Fibroblast of lung (primary cell): ENCODE measurements around the gene PLEKHG4B. TPM values are rescaled to one million over a fixed set of nuclear protein-coding genes. Genes with fewer than 3 reads are reported as not detected.

Experiments
- DNase-seq, 2 donors: peaks; one replicate each; pipeline versions ENCODE4 v3.0.0 to v3.0.0-alpha.2; 2010; ENCODE audit warnings: low read depth in 2 of 2
- H2AFZ ChIP-seq: 2 replicates; pipeline ENCODE4 v1.5.1; 2012; ENCODE audit warnings: low read length, control low read depth, inconsistent platforms
- H3K27ac ChIP-seq: 2 replicates; pipeline ENCODE4 v1.5.1; 2011; ENCODE audit warnings: low read length, control low read depth; ENCODE audit not compliant: insufficient read depth
- H3K27me3 ChIP-seq: 2 replicates; pipeline ENCODE4 v1.5.1; 2011; ENCODE audit warnings: mild to moderate bottlenecking, low read length; ENCODE audit not compliant: control insufficient read depth, insufficient read depth
- H3K36me3 ChIP-seq: 2 replicates; pipeline ENCODE4 v1.5.1; 2011; ENCODE audit warnings: low read length; ENCODE audit not compliant: control insufficient read depth, insufficient read depth
- H3K4me1 ChIP-seq: 2 replicates; pipeline ENCODE4 v1.5.1; 2011; ENCODE audit warnings: low read length; ENCODE audit not compliant: control insufficient read depth, insufficient read depth; ENCODE audit errors: extremely low read depth
- H3K4me2 ChIP-seq: 2 replicates; pipeline ENCODE4 v1.5.1; 2011; ENCODE audit warnings: low read length, control low read depth; ENCODE audit not compliant: insufficient read depth; ENCODE audit errors: extremely low read depth
- H3K4me3 ChIP-seq, 4 experiments: fragments of 200-600 bp in 1 of 4; sonication (generic) in 1 of 4; replicated peaks in 1 of 4; 2 replicates each; pipeline ENCODE4 v1.5.1; 2011 to 2016; ENCODE audit warnings: low read length in 4 of 4, low read depth in 3 of 4, mild to moderate bottlenecking in 3 of 4, control low read depth in 2 of 4, inconsistent platforms in 1 of 4, mixed read lengths in 1 of 4; ENCODE audit not compliant: insufficient read depth in 1 of 4; ENCODE audit errors: control extremely low read depth in 1 of 4
- H3K79me2 ChIP-seq: 2 replicates; pipeline ENCODE4 v1.5.1; 2012; ENCODE audit warnings: mild to moderate bottlenecking, low read length, inconsistent platforms; ENCODE audit not compliant: control insufficient read depth, insufficient read depth
- H3K9ac ChIP-seq: 2 replicates; pipeline ENCODE4 v1.5.1; 2011; ENCODE audit warnings: mild to moderate bottlenecking, low read length, control low read depth; ENCODE audit not compliant: insufficient read depth
- H3K9me3 ChIP-seq: 2 replicates; pipeline ENCODE4 v1.5.1; 2012; ENCODE audit warnings: low read depth, low read length; ENCODE audit not compliant: control insufficient read depth, insufficient read depth
- H4K20me1 ChIP-seq: 2 replicates; pipeline ENCODE4 v1.5.1; 2011; ENCODE audit warnings: low read length; ENCODE audit not compliant: control insufficient read depth, insufficient read depth; ENCODE audit errors: extremely low read depth
- CTCF ChIP-seq, 2 donors: IDR thresholded peaks in 1 of 2; conservative IDR thresholded peaks in 1 of 2; 1 replicate in 1 of 2; 2 replicates in 1 of 2; pipeline ENCODE4 v1.5.1; 2011 to 2012; ENCODE audit warnings: low read length in 2 of 2, control low read depth in 1 of 2, inconsistent platforms in 1 of 2, low read depth in 1 of 2, mild to moderate bottlenecking in 1 of 2
- EZH2 ChIP-seq: IDR thresholded peaks from 2 replicates; pipeline ENCODE4 v1.5.1; 2012; ENCODE audit warnings: low read length, control low read depth, mild to moderate bottlenecking; ENCODE audit errors: missing control alignments
- polyA plus RNA-seq, 2 donors: library from polyadenylated mRNA; depleted of rRNA in 1 of 2; stranded (reverse) in 1 of 2; unstranded in 1 of 2; fragments of >200 nt; gene quantifications; 2 replicates each; pipeline ENCODE4 v1.2.1, GENCODE V29; 2011 to 2012; ENCODE audit warnings: missing spikeins in 1 of 2
- total RNA-seq: library from RNA; depleted of rRNA; stranded (reverse); fragments of >200 nt; gene quantifications from 2 replicates; pipeline ENCODE4 v1.2.1, GENCODE V29; 2014

PLEKHG4B gene
- total and polyA plus RNA-seq, 2 donors (not counting 1 experiment from before 2014, with no cell fraction given), result under 0.01 to 0.08 TPM

DNA sequence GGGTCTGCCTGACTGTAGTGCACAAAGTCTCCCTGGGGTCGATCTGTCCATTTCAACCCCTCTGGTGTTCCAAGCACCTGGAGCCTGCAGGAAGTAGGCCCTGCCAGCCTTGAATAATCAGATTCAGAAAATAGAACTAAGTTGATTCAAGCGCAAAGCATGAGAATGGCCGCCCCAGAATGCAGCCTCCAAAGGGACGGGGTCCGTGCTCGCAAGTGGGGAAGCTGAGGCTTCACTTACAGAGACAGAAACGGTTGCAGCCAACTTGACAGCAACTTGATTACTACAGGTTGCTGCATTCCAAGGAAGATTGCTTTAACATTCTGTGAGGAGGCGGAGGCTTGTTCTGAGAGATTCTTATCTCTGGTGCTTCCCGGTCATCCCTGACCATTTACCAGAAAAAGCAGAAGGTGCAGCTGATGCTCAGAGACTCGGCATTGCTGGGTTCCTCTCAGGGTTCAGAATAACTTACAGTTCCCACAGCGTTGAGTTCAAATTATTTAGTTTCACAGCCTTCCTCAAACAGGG lies 84.4 kb downstream of the PLEKHG4B start:
- Histone ChIP-seq H3K27me3 (peaks cover 7% of the 10 kb centered on the region), H3K4me1 (no peaks in the 10 kb centered on the region), H3K9me3 (no peaks in the 10 kb centered on the region), H3K4me3 (no peak overlapping the region), H2AFZ (no peak overlapping the region), H3K27ac (no peak overlapping the region), H3K4me2 (no peak overlapping the region), H3K9ac (no peak overlapping the region), H3K79me2 (no peaks in the 10 kb centered on the region), H3K36me3 (no peaks in the 10 kb centered on the region), H4K20me1 (no peaks in the 10 kb centered on the region)
- DNase-seq, result no peak
- no peak for TF ChIP-seq CTCF (conservative IDR thresholded peaks at IDR 0.05 in 1 of 2, IDR thresholded peaks at IDR 0.05 in 1 of 2; ENCODE audit: low read depth in 1 of 2, low read length in 2 of 2)
- TF ChIP-seq EZH2, result no peak

DNA sequence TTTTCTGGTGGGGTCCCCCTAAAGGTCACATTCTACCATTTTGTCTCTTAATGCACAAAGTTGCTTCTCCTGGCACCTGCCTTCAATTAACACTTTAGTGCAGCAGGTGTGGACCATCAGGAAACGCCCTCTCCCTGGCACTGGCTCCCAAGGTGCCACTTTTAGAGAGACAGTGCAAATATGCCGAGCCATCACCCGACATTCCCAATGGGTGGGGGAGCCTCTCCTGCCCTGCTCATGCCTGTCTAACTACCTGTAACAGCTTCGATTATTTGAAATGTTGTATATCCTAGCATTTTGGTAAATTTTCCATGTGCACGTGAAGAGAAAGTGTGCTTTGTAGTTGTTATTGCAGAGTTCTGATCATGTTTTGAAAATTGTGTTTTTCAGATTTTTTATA lies 86.1 kb downstream of the PLEKHG4B start:
- H3K4me1 ChIP-seq, result no peaks in the 10 kb centered on the region
- no peak for TF ChIP-seq EZH2
- TF ChIP-seq CTCF (conservative IDR thresholded peaks at IDR 0.05 in 1 of 2, IDR thresholded peaks at IDR 0.05 in 1 of 2; ENCODE audit: low read depth in 1 of 2, low read length in 2 of 2), result no peak
- no peak overlapping the region for H3K4me2 ChIP-seq
- no peak overlapping the region for H2AFZ ChIP-seq
- H3K79me2 ChIP-seq, result no peaks in the 10 kb centered on the region
- no peaks in the 10 kb centered on the region for H3K36me3 ChIP-seq
- H3K27me3 ChIP-seq, result peaks cover 7% of the 10 kb centered on the region
- no peaks in the 10 kb centered on the region for H4K20me1 ChIP-seq
- DNase-seq, result no peak
- H3K27ac ChIP-seq, result no peak overlapping the region
- H3K4me3 ChIP-seq, result no peak overlapping the region
- no peak overlapping the region for H3K9ac ChIP-seq
- no peaks in the 10 kb centered on the region for H3K9me3 ChIP-seq

- no peak overlapping the region for H3K27ac ChIP-seq
- no peaks in the 10 kb centered on the region for H3K9me3 ChIP-seq
- peaks cover 7% of the 10 kb centered on the region for H3K27me3 ChIP-seq
- no peak overlapping the region for H3K4me2 ChIP-seq
- H3K36me3 ChIP-seq, result no peaks in the 10 kb centered on the region
- H4K20me1 ChIP-seq, result no peaks in the 10 kb centered on the region
- no peak for TF ChIP-seq CTCF (conservative IDR thresholded peaks at IDR 0.05 in 1 of 2, IDR thresholded peaks at IDR 0.05 in 1 of 2; ENCODE audit: low read depth in 1 of 2, low read length in 2 of 2)
- TF ChIP-seq EZH2, result no peak
- H2AFZ ChIP-seq, result no peak overlapping the region
- H3K4me3 ChIP-seq, result no peak overlapping the region
- H3K9ac ChIP-seq, result no peak overlapping the region
- no peak for DNase-seq
- no peaks in the 10 kb centered on the region for H3K79me2 ChIP-seq
- H3K4me1 ChIP-seq, result no peaks in the 10 kb centered on the region
These were observed 87.4 kb downstream of the PLEKHG4B start for GRCh38 chr5:179401-179800.
